Naive thymus-derived CD4-positive, alpha-beta T cell (primary cell): ENCODE results near the gene MANSC1. TPM values are rescaled to one million over a fixed set of nuclear protein-coding genes. Genes with fewer than 3 reads are reported as not detected.

ENCODE experiments used
- ATAC-seq: fragments of 150-1000 bp; cut with Tn5 transposase; 2 replicates; pipeline ENCODE4 v1.10.0; 2021; ENCODE audit warnings: mild to moderate bottlenecking, moderate library complexity
- CTCF ChIA-PET: fragments of 350-600 bp; sonication (Branson Sonifier 250); formaldehyde crosslinking; loops from one replicate; lab custom pipeline; 2021; ENCODE audit warnings: antibody characterized with exemption; lab: Charles Lee
- POLR2A ChIA-PET: fragments of 350-600 bp; sonication (Branson Sonifier 250); formaldehyde crosslinking; loops from one replicate; lab custom pipeline; 2021; ENCODE audit warnings: antibody characterized with exemption, inconsistent platforms; lab: Charles Lee
- DNase-seq, 9 donors: peaks; one replicate each; pipeline versions ENCODE4 v3.0.0 to v3.0.0-alpha.2; 2020 to 2022; ENCODE audit warnings: mixed read lengths in 1 of 9
- H3K27ac ChIP-seq: one replicate; pipeline ENCODE4 v1.7.0; 2013; ENCODE audit warnings: mild to moderate bottlenecking, low read depth, low read length, moderate library complexity
- H3K27me3 ChIP-seq, 2 donors: one replicate each; pipeline ENCODE4 v1.7.0; 2013; ENCODE audit warnings: low read length in 2 of 2, mild to moderate bottlenecking in 2 of 2, moderate library complexity in 2 of 2; ENCODE audit not compliant: control insufficient read depth in 2 of 2, insufficient read depth in 2 of 2
- H3K36me3 ChIP-seq, 3 experiments: 1 replicate in 2 of 3; 2 replicates in 1 of 3; pipeline ENCODE4 v1.7.0; 2013; ENCODE audit warnings: low read length in 3 of 3, mild to moderate bottlenecking in 3 of 3, moderate library complexity in 1 of 3; ENCODE audit not compliant: insufficient read depth in 3 of 3, control insufficient read depth in 2 of 3
- H3K4me1 ChIP-seq, 2 donors: one replicate each; pipeline ENCODE4 v1.7.0; 2013; ENCODE audit warnings: low read length in 2 of 2, mild to moderate bottlenecking in 2 of 2, moderate library complexity in 1 of 2; ENCODE audit not compliant: control insufficient read depth in 2 of 2, insufficient read depth in 2 of 2
- H3K4me3 ChIP-seq: 2 replicates; pipeline ENCODE4 v1.7.0; 2013; ENCODE audit warnings: mild to moderate bottlenecking, low read length
- H3K9me3 ChIP-seq, 3 experiments: 1 replicate in 2 of 3; 2 replicates in 1 of 3; pipeline ENCODE4 v1.7.0; 2013; ENCODE audit warnings: low read length in 3 of 3; ENCODE audit not compliant: control insufficient read depth in 2 of 3
- H3K27ac Mint-ChIP-seq, 9 donors: one replicate each; pipeline ENCODE4 v1.8.0; 2020 to 2022; ENCODE audit warnings: mixed read lengths in 9 of 9, mild to moderate bottlenecking in 8 of 9, moderate library complexity in 5 of 9, inconsistent platforms in 2 of 9
- H3K27me3 Mint-ChIP-seq, 5 donors: one replicate each; pipeline ENCODE4 v1.8.0; 2021 to 2022; ENCODE audit warnings: mixed read lengths in 5 of 5, mild to moderate bottlenecking in 1 of 5
- H3K36me3 Mint-ChIP-seq, 5 donors: one replicate each; pipeline ENCODE4 v1.8.0; 2020 to 2022; ENCODE audit warnings: mixed read lengths in 5 of 5, mild to moderate bottlenecking in 3 of 5, inconsistent platforms in 1 of 5
- H3K4me1 Mint-ChIP-seq, 7 donors: one replicate each; pipeline ENCODE4 v1.8.0; 2020 to 2022; ENCODE audit warnings: mixed read lengths in 7 of 7, mild to moderate bottlenecking in 3 of 7, inconsistent platforms in 1 of 7
- H3K4me3 Mint-ChIP-seq, 10 donors: one replicate each; pipeline ENCODE4 v1.8.0; 2020 to 2022; ENCODE audit warnings: mild to moderate bottlenecking in 10 of 10, mixed read lengths in 10 of 10, moderate library complexity in 6 of 10, inconsistent platforms in 2 of 10
- H3K9me3 Mint-ChIP-seq, 11 donors: one replicate each; pipeline ENCODE4 v1.8.0; 2020 to 2022; ENCODE audit warnings: mixed read lengths in 11 of 11, mild to moderate bottlenecking in 4 of 11, inconsistent platforms in 1 of 11, moderate library complexity in 1 of 11
- intact Hi-C, 2 donors: fragments of 100-400 bp; cut with micrococcal nuclease; formaldehyde crosslinking; loops; one replicate each; pipeline ENCODE4 v1.15.1; 2023
- polyA plus RNA-seq, 2 donors: library from polyadenylated mRNA; unstranded; fragments of 300-500 nt; fragmentation: Illumina TruSeq; gene quantifications; one replicate each; pipeline ENCODE4 v1.2.3, GENCODE V29; 2021
- total RNA-seq, 6 experiments: library from RNA in 5 of 6; stranded (reverse) in 5 of 6; gene quantifications; 1 replicate in 5 of 6; 2 replicates in 1 of 6; pipeline ENCODE4 v1.2.3 and lab custom pipeline; 2021 to 2026

MANSC1 gene
- 1 to 10 TPM in 1 of 5 experiments, under 1 TPM in 4; 0.60 to 1.3 (median 0.94) TPM for total RNA-seq
- 1 to 10 TPM; 4.2 TPM for polyA plus RNA-seq
- total RNA-seq (lab: John Stamatoyannopoulos, UW): 1.6 reads per million, percentile 5 among the genes with 10 or more reads in this experiment

- no peaks in the 10 kb centered on the region for H3K36me3 ChIP-seq
- peak within 1 kb of the TSS in 8 of 9 donors; percentile 76 to 95 (median 89) for H3K27ac Mint-ChIP-seq
- H3K27me3 ChIP-seq: no peaks in the 10 kb centered on the region
- POLR2A ChIA-PET: interaction anchor here (0.6 to 2.2 kb wide), 16 partner anchors 8 to 696 kb away, joined by 3 to 14 read pairs (median 4); partner anchors contain the start of gene CDKN1B
- CTCF ChIA-PET: interaction anchor here (0.6 to 1.4 kb wide), 4 partner anchors 18 to 295 kb away, joined by 3 to 8 read pairs (median 3); no protein-coding TSS in a partner anchor
- no peaks in the 10 kb centered on the region for H3K9me3 ChIP-seq
- peak within 1 kb of the TSS; percentile 48 for H3K4me3 ChIP-seq
- H3K9me3 Mint-ChIP-seq: peaks cover 0 to 5% (median 0%) of the 10 kb centered on the region in 11 donors
- H3K36me3 Mint-ChIP-seq: peaks cover 0 to 4% (median 0%) of the 10 kb centered on the region in 5 donors
- peak; percentile 78 for ATAC-seq
- DNase-seq: peak; percentile 39 to 69 (median 68)
- peaks cover 0 to 7% (median 0%) of the 10 kb centered on the region in 5 donors for H3K27me3 Mint-ChIP-seq
- H3K27ac ChIP-seq: peak within 1 kb of the TSS; percentile 69
- peak within 1 kb of the TSS; percentile 74 to 85 (median 81) for H3K4me3 Mint-ChIP-seq
- H3K4me1 ChIP-seq: peaks cover 6 to 18% of the 10 kb centered on the region in 2 donors
- peaks cover 26 to 68% (median 42%) of the 10 kb centered on the region in 7 donors for H3K4me1 Mint-ChIP-seq
- intact Hi-C loops: loop anchor here (1.0 to 10.0 kb wide), 5 partner anchors 7 to 1175 kb away; partner anchors contain the start of genes BORCS5 (in 1 of the 2), GSG1 (in 1 of the 2) and SMIM10L1 (in 1 of the 2)
These were observed at the start of gene MANSC1 for GRCh38 chr12:12349711-12350665. Gene MANSC1 (minus strand): TSS chr12:12350242. CDS start chr12:12343314, 6,928 bp downstream.

GRCh38 chr12:12399161-12399560, 49.1 kb upstream of the MANSC1 start:
- Mint-ChIP-seq H3K9me3 (peaks cover 0 to 8% (median 2%) of the 10 kb centered on the region in 11 donors), H3K27me3 (no peaks in the 10 kb centered on the region), H3K4me3 (no peak overlapping the region), H3K27ac (peak overlapping the region in 5 of 9 donors; percentile 18 to 84 (median 26)), H3K4me1 (peaks cover 23 to 46% (median 41%) of the 10 kb centered on the region in 7 donors), H3K36me3 (peaks cover 4 to 39% (median 29%) of the 10 kb centered on the region in 5 donors)
- no peaks in the 10 kb centered on the region for H3K9me3 ChIP-seq
- no peak for DNase-seq
- no peaks in the 10 kb centered on the region for H3K27me3 ChIP-seq
- no peaks in the 10 kb centered on the region for H3K36me3 ChIP-seq
- no peak overlapping the region for H3K4me3 ChIP-seq
- CTCF ChIA-PET: no interaction called here
- no peak overlapping the region for H3K27ac ChIP-seq
- intact Hi-C loops: no loop called here
- POLR2A ChIA-PET: interaction anchor here (1.0 kb wide), 1 partner anchor 25 kb away, joined by 3 read pairs; no protein-coding TSS in a partner anchor
- ATAC-seq: no peak
- peaks cover 0 to 10% of the 10 kb centered on the region in 2 donors for H3K4me1 ChIP-seq

GRCh38 chr12:12398026-12398859, 48.2 kb upstream of the MANSC1 start:
- Histone ChIP-seq H3K27ac (no peak overlapping the region), H3K36me3 (no peaks in the 10 kb centered on the region), H3K9me3 (no peaks in the 10 kb centered on the region), H3K4me3 (no peak overlapping the region), H3K4me1 (peaks cover 0 to 2% of the 10 kb centered on the region in 2 donors), H3K27me3 (no peaks in the 10 kb centered on the region)
- Mint-ChIP-seq H3K4me1 (peaks cover 15 to 37% (median 32%) of the 10 kb centered on the region in 7 donors), H3K4me3 (no peak overlapping the region), H3K36me3 (peaks cover 4 to 39% (median 29%) of the 10 kb centered on the region in 5 donors), H3K9me3 (peaks cover 0 to 8% (median 2%) of the 10 kb centered on the region in 11 donors), H3K27me3 (no peaks in the 10 kb centered on the region), H3K27ac (peak overlapping the region in 6 of 9 donors; percentile 2 to 66 (median 28))
- intact Hi-C loops: no loop called here
- ATAC-seq (no peak), DNase-seq (no peak)
- ChIA-PET CTCF (interaction anchor here (0.6 to 1.1 kb wide), 2 partner anchors 29 to 339 kb away, joined by 3 to 4 read pairs; no protein-coding TSS in a partner anchor), POLR2A (interaction anchor here (0.5 to 1.0 kb wide), 2 partner anchors 21 to 25 kb away, joined by 3 read pairs; no protein-coding TSS in a partner anchor)

- ATAC-seq (no peak), DNase-seq (no peak)
- intact Hi-C loops: no loop called here
- H3K27ac ChIP-seq: no peak overlapping the region
- Mint-ChIP-seq H3K27ac (peak overlapping the region in 2 of 9 donors; percentile 28 to 58), H3K9me3 (peaks cover 0 to 8% (median 2%) of the 10 kb centered on the region in 11 donors), H3K36me3 (peaks cover 4 to 39% (median 28%) of the 10 kb centered on the region in 5 donors), H3K4me1 (peaks cover 6 to 28% (median 22%) of the 10 kb centered on the region in 7 donors), H3K27me3 (no peaks in the 10 kb centered on the region), H3K4me3 (no peak overlapping the region)
- ChIA-PET CTCF (interaction anchor here (1.1 kb wide), 1 partner anchor 340 kb away, joined by 3 read pairs; no protein-coding TSS in a partner anchor), POLR2A (interaction anchor here (0.5 kb wide), 1 partner anchor 20 kb away, joined by 3 read pairs; no protein-coding TSS in a partner anchor)
- H3K36me3 ChIP-seq: no peaks in the 10 kb centered on the region
- H3K4me3 ChIP-seq: no peak overlapping the region
- no peaks in the 10 kb centered on the region for H3K27me3 ChIP-seq
- no peaks in the 10 kb centered on the region for H3K9me3 ChIP-seq
- no peaks in the 10 kb centered on the region for H3K4me1 ChIP-seq
These were observed 47.1 kb upstream of the MANSC1 start for GRCh38 chr12:12397184-12397583.

GRCh38 chr12:12396694-12397093, 46.7 kb upstream of the MANSC1 start:
- no peak overlapping the region for H3K4me3 ChIP-seq
- intact Hi-C loops: no loop called here
- no peaks in the 10 kb centered on the region for H3K27me3 ChIP-seq
- no peaks in the 10 kb centered on the region for H3K9me3 ChIP-seq
- Mint-ChIP-seq H3K4me1 (peaks cover 5 to 28% (median 21%) of the 10 kb centered on the region in 7 donors), H3K4me3 (no peak overlapping the region), H3K9me3 (peaks cover 0 to 8% (median 2%) of the 10 kb centered on the region in 11 donors), H3K36me3 (peaks cover 4 to 39% (median 25%) of the 10 kb centered on the region in 5 donors), H3K27ac (peak overlapping the region in 1 of 9 donors; percentile 28), H3K27me3 (no peaks in the 10 kb centered on the region)
- CTCF ChIA-PET: no interaction called here
- ATAC-seq: no peak
- no peaks in the 10 kb centered on the region for H3K36me3 ChIP-seq
- DNase-seq: no peak
- H3K27ac ChIP-seq: peak overlapping the region; percentile 1
- POLR2A ChIA-PET: no interaction called here
- H3K4me1 ChIP-seq: no peaks in the 10 kb centered on the region
